GM18907 (cell line): ENCODE data around the gene AMY1B.
"Not testable (repeated sequence)": the region's sequence is repeated elsewhere in the genome, so short reads cannot be mapped to it uniquely, and the experiment has no call there.

Experiments used
- ATAC-seq: cut with Tn5 transposase; IDR thresholded peaks from one replicate; pipeline ENCODE4 v1.9.1; 2021; ENCODE audit warnings: mild to moderate bottlenecking, moderate library complexity; ENCODE audit not compliant: unreplicated experiment

Gene AMY1B

GRCh38 chr1:103696110-103696509 is at the start of gene AMY1B:
TSS of gene AMY1B (minus strand) at chr1:103696210. CDS start at chr1:103695639, 571 bp downstream.
- not testable (repeated sequence) for ATAC-seq

- not testable (repeated sequence) for ATAC-seq
These were observed 49.0 kb upstream of the AMY1B start for GRCh38 chr1:103745040-103745439.

- ATAC-seq = not testable (repeated sequence)
These were observed 48.4 kb upstream of the AMY1B start for GRCh38 chr1:103744449-103744848.

GRCh38 chr1:103738031-103738430 is 42.0 kb upstream of the AMY1B start:
- not testable (repeated sequence) for ATAC-seq

- not testable (repeated sequence) for ATAC-seq
These were observed 39.3 kb upstream of the AMY1B start for GRCh38 chr1:103735334-103735733.

- not testable (repeated sequence) for ATAC-seq
These were observed 25.5 kb upstream of the AMY1B start for GRCh38 chr1:103721473-103721872.

- ATAC-seq = not testable (repeated sequence)
These were observed 21.4 kb upstream of the AMY1B start for GRCh38 chr1:103717404-103717803.

- ATAC-seq = not testable (repeated sequence)
These were observed 14.4 kb upstream of the AMY1B start for GRCh38 chr1:103710381-103710780.

GRCh38 chr1:103707670-103708069 is 11.7 kb upstream of the AMY1B start:
- ATAC-seq = not testable (repeated sequence)

- not testable (repeated sequence) for ATAC-seq
These were observed 5.2 kb upstream of the AMY1B start for GRCh38 chr1:103701256-103701655.

GRCh38 chr1:103700669-103701068 is 4.7 kb upstream of the AMY1B start:
- ATAC-seq = not testable (repeated sequence)

- ATAC-seq = not testable (repeated sequence)
These were observed 1.4 kb upstream of the AMY1B start for GRCh38 chr1:103697430-103697829.

- not testable (repeated sequence) for ATAC-seq
These were observed 19.7 kb downstream of the AMY1B start for GRCh38 chr1:103676335-103676734.

GRCh38 chr1:103655460-103655859 is 40.5 kb downstream of the AMY1B start, which contains the start of gene AMY1A:
TSS of gene AMY1A (plus strand) at chr1:103655760. CDS start at chr1:103656331, 571 bp downstream.
- not testable (repeated sequence) for ATAC-seq

- ATAC-seq = not testable (repeated sequence)
These were observed 41.9 kb downstream of the AMY1B start for GRCh38 chr1:103654133-103654532.

GRCh38 chr1:103650889-103651288 is 45.1 kb downstream of the AMY1B start:
- ATAC-seq = not testable (repeated sequence)

GRCh38 chr1:103650305-103650704 is 45.7 kb downstream of the AMY1B start:
- not testable (repeated sequence) for ATAC-seq

- ATAC-seq = not testable (repeated sequence)
These were observed 52.1 kb downstream of the AMY1B start for GRCh38 chr1:103643908-103644307.

- not testable (repeated sequence) for ATAC-seq
These were observed 54.8 kb downstream of the AMY1B start for GRCh38 chr1:103641194-103641593.
